GM10248 (cell line): Measurements from ENCODE around the gene RNGTT.

Experiments used
- CTCF ChIA-PET: fragments of 300-600 bp; sonication (Branson Sonifier 250); formaldehyde crosslinking; extraction: SDS; loops from one replicate; lab custom pipeline; 2021; ENCODE audit warnings: antibody characterized with exemption; lab: Yijun Ruan, JAX
- POLR2A ChIA-PET: fragments of 350-650 bp; sonication (Branson Sonifier 250); formaldehyde crosslinking; extraction: SDS; loops from one replicate; lab custom pipeline; 2020; ENCODE audit warnings: antibody characterized with exemption; lab: Yijun Ruan, JAX
- DNase-seq: peaks from one replicate; pipeline ENCODE4 v3.0.0; 2012; ENCODE audit errors: extremely low spot score
- TF ChIP-seq, protein P1 (sequence below): IDR thresholded peaks from 2 replicates; pipeline ENCODE4 v1.5.1; 2012; ENCODE audit warnings: mild to moderate bottlenecking, low read depth; ENCODE audit errors: extremely low read depth, missing control alignments, control extremely low read depth

Gene RNGTT

DNA sequence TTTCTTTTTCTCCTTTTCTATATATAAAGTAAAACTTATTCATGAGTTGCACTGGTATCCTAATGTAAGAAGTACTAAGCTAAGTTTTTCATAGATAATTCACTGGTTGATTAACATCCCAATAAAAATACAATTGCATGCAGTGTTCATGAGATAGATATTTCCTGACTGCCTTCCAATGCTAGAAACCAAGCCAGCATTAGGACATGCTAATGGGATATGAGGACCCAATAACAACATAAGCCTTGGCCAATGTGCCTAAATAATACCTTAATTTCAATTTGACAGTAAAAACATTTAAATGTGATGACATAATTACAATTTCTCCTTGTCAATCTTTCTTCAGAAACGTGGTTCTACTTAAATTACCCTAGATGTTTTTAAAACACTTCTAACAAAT, 152.7 kb downstream of the RNGTT start:
- TF ChIP-seq, protein P1, sequence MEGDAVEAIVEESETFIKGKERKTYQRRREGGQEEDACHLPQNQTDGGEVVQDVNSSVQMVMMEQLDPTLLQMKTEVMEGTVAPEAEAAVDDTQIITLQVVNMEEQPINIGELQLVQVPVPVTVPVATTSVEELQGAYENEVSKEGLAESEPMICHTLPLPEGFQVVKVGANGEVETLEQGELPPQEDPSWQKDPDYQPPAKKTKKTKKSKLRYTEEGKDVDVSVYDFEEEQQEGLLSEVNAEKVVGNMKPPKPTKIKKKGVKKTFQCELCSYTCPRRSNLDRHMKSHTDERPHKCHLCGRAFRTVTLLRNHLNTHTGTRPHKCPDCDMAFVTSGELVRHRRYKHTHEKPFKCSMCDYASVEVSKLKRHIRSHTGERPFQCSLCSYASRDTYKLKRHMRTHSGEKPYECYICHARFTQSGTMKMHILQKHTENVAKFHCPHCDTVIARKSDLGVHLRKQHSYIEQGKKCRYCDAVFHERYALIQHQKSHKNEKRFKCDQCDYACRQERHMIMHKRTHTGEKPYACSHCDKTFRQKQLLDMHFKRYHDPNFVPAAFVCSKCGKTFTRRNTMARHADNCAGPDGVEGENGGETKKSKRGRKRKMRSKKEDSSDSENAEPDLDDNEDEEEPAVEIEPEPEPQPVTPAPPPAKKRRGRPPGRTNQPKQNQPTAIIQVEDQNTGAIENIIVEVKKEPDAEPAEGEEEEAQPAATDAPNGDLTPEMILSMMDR, result no peak
- DNase-seq, result no peak
- POLR2A ChIA-PET, result no interaction called here
- CTCF ChIA-PET, result no interaction called here

DNA sequence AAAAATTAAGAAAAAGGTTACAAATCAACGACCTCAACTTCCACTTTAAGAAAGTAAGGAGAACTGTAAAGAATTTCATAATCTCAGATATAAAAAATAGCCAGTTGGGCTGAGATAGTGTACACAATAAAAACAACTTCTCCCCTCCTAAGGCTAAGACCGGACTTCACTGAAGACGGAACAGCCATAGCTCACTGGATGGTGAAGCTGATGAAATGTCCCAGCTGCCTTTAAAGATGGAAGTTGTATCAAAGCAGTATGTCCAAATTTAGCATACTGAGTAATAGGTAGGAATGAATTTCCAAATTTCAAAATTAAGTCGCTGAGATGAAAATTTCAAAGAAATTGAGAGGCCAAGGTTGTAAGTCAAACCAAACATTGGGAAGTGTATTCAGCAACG, 153.3 kb downstream of the RNGTT start:
- ChIA-PET CTCF (no interaction called here), POLR2A (no interaction called here)
- no peak for DNase-seq
- TF ChIP-seq, protein P1, result no peak

DNA sequence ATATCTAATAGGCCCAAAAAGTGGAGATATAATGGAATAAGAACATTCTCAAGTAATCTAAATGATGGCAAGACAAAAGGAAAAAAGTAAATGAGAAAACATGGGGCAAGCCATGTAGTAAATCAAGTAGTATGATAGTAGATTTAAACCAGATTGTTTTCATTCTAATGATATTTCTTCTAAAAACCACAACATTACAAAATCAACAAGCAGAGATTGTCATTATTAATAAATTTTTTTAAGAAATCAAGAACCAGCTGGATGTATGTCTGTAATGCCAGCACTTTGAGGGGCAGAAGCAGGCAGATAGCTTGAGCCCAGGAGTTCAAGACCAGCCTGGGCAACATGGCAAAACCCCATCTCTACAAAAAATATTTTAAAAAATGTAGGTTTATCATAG, 155.0 kb downstream of the RNGTT start:
- CTCF ChIA-PET, result interaction anchor here (0.6 kb wide), 1 partner anchor 679 kb away, joined by 4 read pairs; no protein-coding TSS in a partner anchor
- TF ChIP-seq, protein P1, result no peak
- POLR2A ChIA-PET, result no interaction called here
- no peak for DNase-seq

DNA sequence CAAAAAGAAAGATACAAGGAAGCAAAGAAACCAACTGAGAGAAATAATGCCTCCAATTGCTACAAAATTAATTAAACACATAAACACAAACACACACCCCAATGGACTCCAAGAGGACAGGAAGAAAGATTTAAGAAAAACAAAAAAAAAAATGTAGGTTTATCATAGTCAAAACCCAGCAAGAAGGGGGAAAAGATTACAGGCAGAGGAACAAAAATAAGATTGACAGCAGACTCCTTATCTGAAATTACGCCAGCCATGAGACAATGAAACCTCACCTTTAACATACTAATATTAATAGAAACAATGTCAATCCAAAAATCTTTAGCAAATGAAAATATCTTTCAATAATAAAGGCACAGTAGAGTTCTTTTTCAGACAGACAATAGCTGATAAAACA, 155.8 kb downstream of the RNGTT start:
- ChIA-PET CTCF (no interaction called here), POLR2A (no interaction called here)
- TF ChIP-seq, protein P1, result no peak
- no peak for DNase-seq

DNA sequence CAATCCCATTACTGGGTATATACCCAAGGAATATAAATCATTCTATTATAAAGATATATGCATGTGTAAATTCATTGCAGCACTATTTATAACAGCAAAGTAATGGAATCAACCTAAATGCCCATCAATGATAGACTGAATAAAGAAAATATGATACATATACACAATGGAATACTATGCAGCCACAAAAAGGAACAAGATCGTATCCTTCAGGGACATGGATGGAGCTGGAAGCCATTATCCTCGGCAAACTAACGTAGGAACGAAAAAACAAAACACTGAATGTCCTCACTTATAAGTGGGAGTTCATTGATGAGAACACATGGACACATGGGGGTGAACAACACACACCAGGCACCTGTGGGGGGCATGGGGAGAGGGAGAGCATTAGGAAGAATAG, 156.7 kb downstream of the RNGTT start:
- ChIA-PET CTCF (no interaction called here), POLR2A (no interaction called here)
- no peak for DNase-seq
- TF ChIP-seq, protein P1, result no peak

DNA sequence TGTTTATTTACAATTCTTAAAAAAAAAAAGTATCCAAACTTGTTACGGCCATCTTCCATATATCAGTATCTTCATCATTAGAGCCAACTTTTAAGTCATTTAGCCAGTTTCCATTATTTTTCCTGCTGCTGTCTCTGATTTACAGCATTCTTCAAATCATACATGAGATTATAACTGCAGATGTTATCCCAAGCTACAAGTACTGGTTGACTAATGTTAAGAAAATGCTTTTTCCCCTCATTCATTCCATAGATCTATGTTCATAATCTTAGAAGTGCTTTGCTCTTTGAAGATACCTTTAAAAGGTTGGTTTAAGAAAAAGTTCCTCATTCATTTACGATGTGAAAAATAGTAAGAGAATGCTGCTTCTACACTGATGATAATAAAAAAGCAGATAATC, 158.7 kb downstream of the RNGTT start:
- ChIA-PET CTCF (interaction anchor here (1.5 kb wide), 1 partner anchor 8 kb away, joined by 3 read pairs; no protein-coding TSS in a partner anchor), POLR2A (no interaction called here)
- TF ChIP-seq, protein P1, result no peak
- DNase-seq, result no peak
